Measurements from ENCODE around the gene ATXN10. TPM values are rescaled to one million over a fixed set of nuclear protein-coding genes. Genes with fewer than 3 reads are reported as not detected.

The ATXN10 gene
- polyA plus RNA-seq, 2 donors, result 23.1 to 82.7 TPM

DNA sequence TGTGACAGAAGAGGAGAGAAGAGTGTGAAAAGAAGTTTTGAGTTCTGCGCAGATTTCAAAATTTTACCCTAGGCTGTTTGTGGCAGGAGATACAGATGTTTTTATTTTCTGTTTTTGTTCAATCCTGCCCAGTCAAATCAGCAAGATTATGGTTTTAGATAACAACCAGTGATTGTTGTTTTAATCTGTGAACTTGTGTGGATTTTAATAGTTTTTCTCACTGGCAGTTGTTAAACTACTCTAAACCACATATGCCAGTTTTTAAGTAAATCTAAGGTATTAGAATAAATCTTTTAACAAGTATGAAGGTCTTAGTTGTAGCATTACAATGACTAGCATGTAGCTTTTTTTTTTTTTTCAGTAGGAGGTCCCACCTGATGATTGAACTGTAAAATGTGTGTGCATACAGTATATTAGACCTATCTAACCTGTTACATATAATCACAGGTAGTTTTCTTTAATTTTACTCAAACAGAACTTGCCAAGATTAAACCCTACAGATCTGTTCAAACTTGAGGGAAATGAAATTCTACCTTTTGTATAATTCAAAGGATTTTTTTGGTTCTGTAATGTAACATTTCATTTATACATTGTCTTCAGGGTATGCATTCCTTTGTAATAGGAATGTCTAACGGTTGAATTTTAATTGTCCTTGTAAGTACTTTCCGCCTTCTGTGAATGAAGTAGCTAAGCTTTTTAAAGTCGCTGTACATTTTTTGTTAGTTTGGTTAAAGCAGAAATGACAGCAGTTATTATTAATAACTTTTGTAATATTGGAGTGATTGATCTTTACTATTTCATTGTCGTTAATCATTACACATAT is 13.3 kb downstream of the ATXN10 start:
- no peak overlapping the region for H3K27ac ChIP-seq (ENCODE audit: low read depth in 2 of 2, low read length in 1 of 2)
- H3K4me1 ChIP-seq (ENCODE audit: control insufficient read depth in 2 of 2, insufficient read depth in 2 of 2, low read length in 1 of 2), result peaks cover 2% of the 10 kb centered on the region in 2 donors
- H3K27me3 ChIP-seq (ENCODE audit: control insufficient read depth in 1 of 2, insufficient read depth in 2 of 2, low read length in 2 of 2), result no peaks in the 10 kb centered on the region
- no peak overlapping the region for H3K4me3 ChIP-seq (ENCODE audit: low read depth in 1 of 2, low read length in 2 of 2)
- H3K36me3 ChIP-seq (ENCODE audit: control insufficient read depth in 2 of 2, insufficient read depth in 2 of 2, low read length in 1 of 2), result no peaks in the 10 kb centered on the region
- H3K9me3 ChIP-seq (ENCODE audit: control insufficient read depth in 2 of 2, insufficient read depth in 1 of 2, low read depth in 1 of 2, low read length in 1 of 2), result no peaks in the 10 kb centered on the region
- WGBS, 2 donors, result 67 to 69% methylated on average over 5 of the region's 5 CpGs

- H3K4me1 ChIP-seq (ENCODE audit: control insufficient read depth in 2 of 2, insufficient read depth in 2 of 2, low read length in 1 of 2), result peaks cover 2% of the 10 kb centered on the region in 2 donors
- H3K27ac ChIP-seq (ENCODE audit: low read depth in 2 of 2, low read length in 1 of 2), result no peak overlapping the region
- no peaks in the 10 kb centered on the region for H3K36me3 ChIP-seq (ENCODE audit: control insufficient read depth in 2 of 2, insufficient read depth in 2 of 2, low read length in 1 of 2)
- 52 to 70% methylated on average over 2 of the region's 2 CpGs for WGBS, 2 donors
- no peaks in the 10 kb centered on the region for H3K27me3 ChIP-seq (ENCODE audit: control insufficient read depth in 1 of 2, insufficient read depth in 2 of 2, low read length in 2 of 2)
- H3K4me3 ChIP-seq (ENCODE audit: low read depth in 1 of 2, low read length in 2 of 2), result no peak overlapping the region
- no peaks in the 10 kb centered on the region for H3K9me3 ChIP-seq (ENCODE audit: control insufficient read depth in 2 of 2, insufficient read depth in 1 of 2, low read depth in 1 of 2, low read length in 1 of 2)
Observed at GRCh38 chr22:45686004-45686403, 14.4 kb downstream of the ATXN10 start.

DNA sequence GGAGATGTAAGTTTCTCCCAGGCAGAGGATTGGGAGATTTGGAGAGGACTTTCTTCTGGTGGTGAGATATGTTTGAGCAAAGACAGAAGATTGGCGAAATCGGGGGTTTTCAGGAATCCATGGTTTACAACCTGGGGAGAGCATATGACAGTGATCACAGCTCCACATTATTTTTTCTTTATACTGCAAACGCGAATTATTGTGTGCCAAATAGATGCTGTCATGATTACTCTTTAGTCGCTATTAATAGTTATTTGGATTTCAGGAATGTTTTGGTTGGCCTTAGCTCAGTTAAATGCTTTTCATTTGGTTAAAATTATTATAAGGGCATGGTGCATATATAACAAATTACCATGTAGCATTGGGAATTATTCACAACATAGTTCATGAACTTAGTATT is 15.2 kb downstream of the ATXN10 start:
- 61 to 70% methylated on average over 5 of the region's 5 CpGs for WGBS, 2 donors
- peaks cover 2% of the 10 kb centered on the region in 2 donors for H3K4me1 ChIP-seq (ENCODE audit: control insufficient read depth in 2 of 2, insufficient read depth in 2 of 2, low read length in 1 of 2)
- H3K36me3 ChIP-seq (ENCODE audit: control insufficient read depth in 2 of 2, insufficient read depth in 2 of 2, low read length in 1 of 2), result no peaks in the 10 kb centered on the region
- no peak overlapping the region for H3K27ac ChIP-seq (ENCODE audit: low read depth in 2 of 2, low read length in 1 of 2)
- no peak overlapping the region for H3K4me3 ChIP-seq (ENCODE audit: low read depth in 1 of 2, low read length in 2 of 2)
- no peaks in the 10 kb centered on the region for H3K27me3 ChIP-seq (ENCODE audit: control insufficient read depth in 1 of 2, insufficient read depth in 2 of 2, low read length in 2 of 2)
- no peaks in the 10 kb centered on the region for H3K9me3 ChIP-seq (ENCODE audit: control insufficient read depth in 2 of 2, insufficient read depth in 1 of 2, low read depth in 1 of 2, low read length in 1 of 2)

GRCh38 chr22:45688600-45689080 is 17.0 kb downstream of the ATXN10 start:
- H3K4me3 ChIP-seq (ENCODE audit: low read depth in 1 of 2, low read length in 2 of 2), result no peak overlapping the region
- H3K9me3 ChIP-seq (ENCODE audit: control insufficient read depth in 2 of 2, insufficient read depth in 1 of 2, low read depth in 1 of 2, low read length in 1 of 2), result no peaks in the 10 kb centered on the region
- no peaks in the 10 kb centered on the region for H3K27me3 ChIP-seq (ENCODE audit: control insufficient read depth in 1 of 2, insufficient read depth in 2 of 2, low read length in 2 of 2)
- H3K4me1 ChIP-seq (ENCODE audit: control insufficient read depth in 2 of 2, insufficient read depth in 2 of 2, low read length in 1 of 2), result peaks cover 2% of the 10 kb centered on the region in 2 donors
- H3K27ac ChIP-seq (ENCODE audit: low read depth in 2 of 2, low read length in 1 of 2), result peak overlapping the region in 1 of 2 donors; percentile 30
- WGBS, 2 donors, result 36 to 45% methylated on average over 4 of the region's 4 CpGs
- H3K36me3 ChIP-seq (ENCODE audit: control insufficient read depth in 2 of 2, insufficient read depth in 2 of 2, low read length in 1 of 2), result peaks cover 3% of the 10 kb centered on the region in 2 donors

- no peaks in the 10 kb centered on the region for H3K9me3 ChIP-seq (ENCODE audit: control insufficient read depth in 2 of 2, insufficient read depth in 1 of 2, low read depth in 1 of 2, low read length in 1 of 2)
- no peak overlapping the region for H3K27ac ChIP-seq (ENCODE audit: low read depth in 2 of 2, low read length in 1 of 2)
- no peaks in the 10 kb centered on the region for H3K27me3 ChIP-seq (ENCODE audit: control insufficient read depth in 1 of 2, insufficient read depth in 2 of 2, low read length in 2 of 2)
- no peak overlapping the region for H3K4me3 ChIP-seq (ENCODE audit: low read depth in 1 of 2, low read length in 2 of 2)
- 76 to 94% methylated on average over 1 of the region's 1 CpG for WGBS, 2 donors
- H3K4me1 ChIP-seq (ENCODE audit: control insufficient read depth in 2 of 2, insufficient read depth in 2 of 2, low read length in 1 of 2), result peaks cover 2% of the 10 kb centered on the region in 2 donors
- H3K36me3 ChIP-seq (ENCODE audit: control insufficient read depth in 2 of 2, insufficient read depth in 2 of 2, low read length in 1 of 2), result peaks cover 3% of the 10 kb centered on the region in 2 donors
Observed at GRCh38 chr22:45689211-45689610, 17.6 kb downstream of the ATXN10 start.

- Histone ChIP-seq H3K27me3 (ENCODE audit: control insufficient read depth in 1 of 2, insufficient read depth in 2 of 2, low read length in 2 of 2) (no peaks in the 10 kb centered on the region), H3K36me3 (ENCODE audit: control insufficient read depth in 2 of 2, insufficient read depth in 2 of 2, low read length in 1 of 2) (peaks cover 3% of the 10 kb centered on the region in 2 donors), H3K4me1 (ENCODE audit: control insufficient read depth in 2 of 2, insufficient read depth in 2 of 2, low read length in 1 of 2) (peaks cover 2% of the 10 kb centered on the region in 2 donors), H3K27ac (ENCODE audit: low read depth in 2 of 2, low read length in 1 of 2) (no peak overlapping the region), H3K4me3 (ENCODE audit: low read depth in 1 of 2, low read length in 2 of 2) (no peak overlapping the region), H3K9me3 (ENCODE audit: control insufficient read depth in 2 of 2, insufficient read depth in 1 of 2, low read depth in 1 of 2, low read length in 1 of 2) (no peaks in the 10 kb centered on the region)
- WGBS, 2 donors, result 95 to 97% methylated on average over 2 of the region's 2 CpGs
Observed at GRCh38 chr22:45690008-45690407, 18.4 kb downstream of the ATXN10 start.

GRCh38 chr22:45692549-45692948 is 20.9 kb downstream of the ATXN10 start:
- H3K27me3 ChIP-seq (ENCODE audit: control insufficient read depth in 1 of 2, insufficient read depth in 2 of 2, low read length in 2 of 2), result no peaks in the 10 kb centered on the region
- H3K27ac ChIP-seq (ENCODE audit: low read depth in 2 of 2, low read length in 1 of 2), result no peak overlapping the region
- no peaks in the 10 kb centered on the region for H3K4me1 ChIP-seq (ENCODE audit: control insufficient read depth in 2 of 2, insufficient read depth in 2 of 2, low read length in 1 of 2)
- H3K36me3 ChIP-seq (ENCODE audit: control insufficient read depth in 2 of 2, insufficient read depth in 2 of 2, low read length in 1 of 2), result peaks cover 3% of the 10 kb centered on the region in 2 donors
- no peak overlapping the region for H3K4me3 ChIP-seq (ENCODE audit: low read depth in 1 of 2, low read length in 2 of 2)
- WGBS, 2 donors, result 34 to 60% methylated on average over 1 of the region's 1 CpG
- H3K9me3 ChIP-seq (ENCODE audit: control insufficient read depth in 2 of 2, insufficient read depth in 1 of 2, low read depth in 1 of 2, low read length in 1 of 2), result no peaks in the 10 kb centered on the region

GRCh38 chr22:45693835-45694234 is 22.2 kb downstream of the ATXN10 start:
- WGBS, 2 donors, result 90 to 91% methylated on average over 4 of the region's 4 CpGs
- Histone ChIP-seq H3K4me3 (ENCODE audit: low read depth in 1 of 2, low read length in 2 of 2) (no peak overlapping the region), H3K27ac (ENCODE audit: low read depth in 2 of 2, low read length in 1 of 2) (no peak overlapping the region), H3K4me1 (ENCODE audit: control insufficient read depth in 2 of 2, insufficient read depth in 2 of 2, low read length in 1 of 2) (no peaks in the 10 kb centered on the region), H3K27me3 (ENCODE audit: control insufficient read depth in 1 of 2, insufficient read depth in 2 of 2, low read length in 2 of 2) (no peaks in the 10 kb centered on the region), H3K9me3 (ENCODE audit: control insufficient read depth in 2 of 2, insufficient read depth in 1 of 2, low read depth in 1 of 2, low read length in 1 of 2) (no peaks in the 10 kb centered on the region), H3K36me3 (ENCODE audit: control insufficient read depth in 2 of 2, insufficient read depth in 2 of 2, low read length in 1 of 2) (peaks cover 3% of the 10 kb centered on the region in 2 donors)

- peaks cover 3 to 9% of the 10 kb centered on the region in 2 donors for H3K36me3 ChIP-seq (ENCODE audit: control insufficient read depth in 2 of 2, insufficient read depth in 2 of 2, low read length in 1 of 2)
- H3K4me3 ChIP-seq (ENCODE audit: low read depth in 1 of 2, low read length in 2 of 2), result no peak overlapping the region
- no peaks in the 10 kb centered on the region for H3K27me3 ChIP-seq (ENCODE audit: control insufficient read depth in 1 of 2, insufficient read depth in 2 of 2, low read length in 2 of 2)
- H3K9me3 ChIP-seq (ENCODE audit: control insufficient read depth in 2 of 2, insufficient read depth in 1 of 2, low read depth in 1 of 2, low read length in 1 of 2), result no peaks in the 10 kb centered on the region
- H3K4me1 ChIP-seq (ENCODE audit: control insufficient read depth in 2 of 2, insufficient read depth in 2 of 2, low read length in 1 of 2), result no peaks in the 10 kb centered on the region
- no peak overlapping the region for H3K27ac ChIP-seq (ENCODE audit: low read depth in 2 of 2, low read length in 1 of 2)
- WGBS, 2 donors, result 90 to 94% methylated on average over 6 of the region's 6 CpGs
Observed at GRCh38 chr22:45696227-45696626, 24.6 kb downstream of the ATXN10 start.

DNA sequence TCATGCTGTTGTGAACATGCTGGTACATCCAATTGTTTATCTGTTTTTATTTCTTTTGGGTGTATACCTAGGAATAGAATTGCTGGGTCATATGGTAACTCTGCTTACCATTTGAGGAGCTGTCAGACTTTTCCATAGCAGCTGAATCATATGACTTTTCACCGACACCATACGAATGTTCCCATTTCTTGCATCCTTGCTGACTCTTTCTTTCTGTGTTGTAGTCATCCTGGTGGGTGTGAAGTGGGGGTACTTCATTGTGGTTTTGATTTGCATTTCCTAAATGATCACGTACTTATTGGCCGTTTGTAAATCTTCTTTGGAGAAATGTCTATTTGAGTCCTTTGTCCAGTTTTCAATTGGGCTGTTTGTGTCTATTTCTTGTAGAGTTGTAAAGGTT is 26.5 kb downstream of the ATXN10 start:
- no peaks in the 10 kb centered on the region for H3K27me3 ChIP-seq (ENCODE audit: control insufficient read depth in 1 of 2, insufficient read depth in 2 of 2, low read length in 2 of 2)
- H3K9me3 ChIP-seq (ENCODE audit: control insufficient read depth in 2 of 2, insufficient read depth in 1 of 2, low read depth in 1 of 2, low read length in 1 of 2), result no peaks in the 10 kb centered on the region
- no peak overlapping the region for H3K27ac ChIP-seq (ENCODE audit: low read depth in 2 of 2, low read length in 1 of 2)
- no peak overlapping the region for H3K4me3 ChIP-seq (ENCODE audit: low read depth in 1 of 2, low read length in 2 of 2)
- 87 to 90% methylated on average over 4 of the region's 4 CpGs for WGBS, 2 donors
- peaks cover 3 to 9% of the 10 kb centered on the region in 2 donors for H3K36me3 ChIP-seq (ENCODE audit: control insufficient read depth in 2 of 2, insufficient read depth in 2 of 2, low read length in 1 of 2)
- H3K4me1 ChIP-seq (ENCODE audit: control insufficient read depth in 2 of 2, insufficient read depth in 2 of 2, low read length in 1 of 2), result no peaks in the 10 kb centered on the region

All from esophagus (tissue), 2 donors.